ENCODE results near the gene BRD3OS.
"Not testable (repeated sequence)": the region's sequence is repeated elsewhere in the genome, so short reads cannot be mapped to it uniquely, and the experiment has no call there.

The BRD3OS gene

DNA sequence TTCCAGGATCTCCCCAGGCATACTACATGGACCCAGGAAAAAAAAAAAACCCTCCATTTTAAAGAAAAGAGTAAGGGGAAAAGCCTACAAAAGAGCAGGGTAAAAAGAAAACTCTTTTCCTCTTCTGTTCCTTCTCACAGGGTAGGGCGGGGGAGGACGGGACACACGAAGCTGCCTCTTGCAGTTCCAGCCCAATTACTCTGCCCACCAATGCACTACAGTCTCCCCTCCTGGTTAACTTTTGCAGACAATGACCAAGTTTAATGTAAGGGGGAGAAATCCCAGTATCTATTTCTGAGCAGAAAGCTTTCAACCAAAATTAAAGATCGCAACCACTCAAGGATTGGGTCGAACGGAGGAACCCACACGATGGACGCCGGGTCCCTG lies 41.2 kb downstream of the BRD3OS start:
- DNase-seq = peak in 1 of 2 donors; percentile 38

- peak in 1 of 2 donors; percentile 27 for DNase-seq
These were observed 41.9 kb downstream of the BRD3OS start for GRCh38 chr9:134066913-134067851.

GRCh38 chr9:134067904-134068743 lies 42.8 kb downstream of the BRD3OS start, which contains the start of gene BRD3:
Gene BRD3, minus strand, starts transcription at chr9:134068026. Its CDS starts 14,549 bp downstream, at chr9:134053477.
- peak; percentile 84 to 95 for DNase-seq

DNA sequence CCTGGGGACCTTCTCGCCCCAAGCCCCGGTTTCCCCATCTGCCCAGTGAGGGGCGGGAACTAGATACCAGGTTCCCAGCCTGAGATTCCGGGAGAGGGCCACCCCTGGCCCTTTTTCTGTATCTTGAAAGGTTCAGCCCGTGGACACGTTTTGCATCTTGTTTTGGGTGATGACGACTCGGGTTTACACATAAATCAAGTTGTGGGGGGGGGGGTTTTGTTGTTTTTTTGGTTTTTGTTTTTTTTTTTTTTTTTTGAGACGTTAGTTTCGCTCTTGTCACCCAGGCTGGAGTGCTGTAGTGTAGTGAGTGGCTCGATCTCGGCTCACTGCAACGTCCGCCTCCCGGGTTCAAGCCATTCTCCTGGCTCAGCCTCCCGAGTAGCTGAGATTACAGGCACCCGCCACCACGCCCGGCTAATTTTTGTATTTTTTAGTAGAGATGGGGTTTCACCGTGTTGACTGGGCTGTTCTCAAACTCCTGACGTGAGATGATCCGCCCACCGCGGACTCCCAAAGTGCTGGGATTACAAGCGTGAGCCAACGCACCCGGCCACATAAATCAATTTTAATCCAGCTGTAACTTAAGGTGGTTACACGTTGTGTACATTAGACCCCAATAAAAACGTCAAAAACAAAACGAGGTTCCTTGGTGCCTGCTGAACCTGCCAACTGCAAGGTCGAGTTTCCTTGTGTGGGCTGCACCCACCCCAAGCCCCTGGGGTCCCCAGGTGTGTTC lies 43.6 kb downstream of the BRD3OS start:
- peak in 1 of 2 donors; percentile 16 for DNase-seq

GRCh38 chr9:134069480-134070399 lies 44.5 kb downstream of the BRD3OS start:
- DNase-seq = no peak

DNA sequence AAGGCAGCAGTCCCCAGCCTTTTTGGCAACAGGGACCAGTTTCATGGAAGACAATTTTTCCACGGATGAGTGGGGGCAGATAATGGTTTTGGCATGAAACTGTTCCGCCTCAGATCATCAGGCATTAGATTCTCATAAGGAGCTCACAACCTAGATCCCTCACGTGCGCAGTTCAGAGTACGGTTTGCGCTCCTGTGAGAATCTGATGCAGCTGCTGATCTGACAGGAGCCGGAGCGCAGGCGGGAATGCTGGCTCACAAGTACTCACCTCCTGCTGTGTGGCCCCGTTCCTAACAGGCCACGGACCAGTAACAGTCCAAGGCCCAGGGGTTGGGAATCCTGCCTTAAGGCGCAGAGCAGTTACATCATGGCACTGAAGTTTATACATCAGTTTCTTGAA lies 45.9 kb downstream of the BRD3OS start:
- no peak for DNase-seq

- not testable (repeated sequence) for DNase-seq
These were observed 47.4 kb downstream of the BRD3OS start for GRCh38 chr9:134072683-134073082.

DNA sequence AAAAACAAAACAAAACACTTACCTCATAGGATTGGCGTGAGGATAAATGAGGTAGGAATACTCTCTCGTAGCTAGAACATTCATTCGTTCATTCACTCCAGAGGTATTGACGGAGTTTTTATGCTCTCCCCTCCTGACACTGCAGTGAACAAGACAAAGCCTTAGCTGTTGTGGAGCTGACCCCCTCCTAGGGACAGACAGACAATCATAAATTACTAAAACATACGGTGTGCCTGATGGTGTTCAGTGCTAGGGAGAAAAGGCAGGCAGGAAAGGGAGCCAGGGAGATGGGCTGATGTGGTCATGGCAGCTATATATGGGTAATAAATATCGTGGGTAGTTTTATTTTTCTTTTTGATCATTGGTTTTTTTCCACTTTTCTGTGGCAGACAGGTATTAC lies 48.2 kb downstream of the BRD3OS start:
- DNase-seq = no peak

DNA sequence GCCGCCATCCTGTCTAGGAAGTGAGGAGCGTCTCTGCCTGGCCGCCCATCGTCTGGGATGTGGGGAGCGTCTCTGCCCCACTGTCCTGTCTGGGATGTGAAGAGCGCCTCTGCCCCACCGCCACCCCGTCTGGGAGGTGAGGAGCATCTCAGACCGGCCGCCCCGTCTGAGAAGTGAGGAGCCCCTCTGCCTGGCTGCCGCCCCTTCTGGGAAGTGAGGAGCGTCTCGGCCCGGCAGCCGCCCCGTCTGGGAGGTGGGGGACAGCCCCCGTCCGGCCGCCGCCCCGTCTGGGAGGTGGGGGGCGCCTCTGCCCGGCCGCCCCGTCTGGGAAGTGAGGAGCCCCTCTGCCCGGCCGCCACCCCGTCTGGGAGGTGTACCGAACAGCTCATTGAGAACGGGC lies 50.4 kb downstream of the BRD3OS start:
- not testable (repeated sequence) for DNase-seq

DNA sequence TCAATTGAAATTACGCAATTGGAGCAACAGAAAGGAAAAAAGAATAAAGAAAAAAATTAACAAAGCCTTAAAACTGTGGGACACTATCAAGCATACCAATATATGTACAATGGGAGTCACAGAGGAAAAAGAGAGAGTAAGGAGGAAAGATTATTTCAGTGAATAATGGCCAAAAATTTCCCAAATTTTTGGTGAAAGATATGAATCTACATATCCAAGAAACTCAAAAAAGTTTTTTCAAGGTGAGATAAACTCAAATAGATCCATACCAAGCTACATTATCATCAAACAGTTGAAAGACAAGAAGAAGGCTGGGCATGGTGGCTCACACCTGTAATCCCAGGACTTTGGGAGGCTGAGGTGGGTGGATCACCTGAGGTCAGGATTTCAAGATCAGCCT lies 51.4 kb downstream of the BRD3OS start:
- DNase-seq = no peak
